Retinal pigment epithelial cell (primary cell): ENCODE measurements around the gene FNDC3B.

ENCODE experiments used
- DNase-seq: peaks from one replicate; pipeline ENCODE4 v3.0.0-alpha.2; 2010; ENCODE audit warnings: low read depth
- H3K4me3 ChIP-seq: 2 replicates; pipeline ENCODE4 v1.5.1; 2011; ENCODE audit warnings: mild to moderate bottlenecking, low read length, control low read depth, moderate library complexity
- TF ChIP-seq, protein P1 (sequence below): conservative IDR thresholded peaks from 2 replicates; pipeline ENCODE4 v1.5.1; 2011; ENCODE audit warnings: low read depth, low read length, control low read depth, inconsistent platforms

Gene FNDC3B

GRCh38 chr3:172330413-172330812 is 291.0 kb downstream of the FNDC3B start:
- no peak for DNase-seq
- TF ChIP-seq, protein P1, sequence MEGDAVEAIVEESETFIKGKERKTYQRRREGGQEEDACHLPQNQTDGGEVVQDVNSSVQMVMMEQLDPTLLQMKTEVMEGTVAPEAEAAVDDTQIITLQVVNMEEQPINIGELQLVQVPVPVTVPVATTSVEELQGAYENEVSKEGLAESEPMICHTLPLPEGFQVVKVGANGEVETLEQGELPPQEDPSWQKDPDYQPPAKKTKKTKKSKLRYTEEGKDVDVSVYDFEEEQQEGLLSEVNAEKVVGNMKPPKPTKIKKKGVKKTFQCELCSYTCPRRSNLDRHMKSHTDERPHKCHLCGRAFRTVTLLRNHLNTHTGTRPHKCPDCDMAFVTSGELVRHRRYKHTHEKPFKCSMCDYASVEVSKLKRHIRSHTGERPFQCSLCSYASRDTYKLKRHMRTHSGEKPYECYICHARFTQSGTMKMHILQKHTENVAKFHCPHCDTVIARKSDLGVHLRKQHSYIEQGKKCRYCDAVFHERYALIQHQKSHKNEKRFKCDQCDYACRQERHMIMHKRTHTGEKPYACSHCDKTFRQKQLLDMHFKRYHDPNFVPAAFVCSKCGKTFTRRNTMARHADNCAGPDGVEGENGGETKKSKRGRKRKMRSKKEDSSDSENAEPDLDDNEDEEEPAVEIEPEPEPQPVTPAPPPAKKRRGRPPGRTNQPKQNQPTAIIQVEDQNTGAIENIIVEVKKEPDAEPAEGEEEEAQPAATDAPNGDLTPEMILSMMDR = no peak
- H3K4me3 ChIP-seq = no peak overlapping the region

- TF ChIP-seq, protein P1 = peak; percentile 96
- DNase-seq = no peak
- H3K4me3 ChIP-seq = no peak overlapping the region
These were observed 293.1 kb downstream of the FNDC3B start for GRCh38 chr3:172332256-172333041.

- DNase-seq = no peak
- TF ChIP-seq, protein P1 = no peak
These were observed 293.6 kb downstream of the FNDC3B start for GRCh38 chr3:172333042-172333377.

DNA sequence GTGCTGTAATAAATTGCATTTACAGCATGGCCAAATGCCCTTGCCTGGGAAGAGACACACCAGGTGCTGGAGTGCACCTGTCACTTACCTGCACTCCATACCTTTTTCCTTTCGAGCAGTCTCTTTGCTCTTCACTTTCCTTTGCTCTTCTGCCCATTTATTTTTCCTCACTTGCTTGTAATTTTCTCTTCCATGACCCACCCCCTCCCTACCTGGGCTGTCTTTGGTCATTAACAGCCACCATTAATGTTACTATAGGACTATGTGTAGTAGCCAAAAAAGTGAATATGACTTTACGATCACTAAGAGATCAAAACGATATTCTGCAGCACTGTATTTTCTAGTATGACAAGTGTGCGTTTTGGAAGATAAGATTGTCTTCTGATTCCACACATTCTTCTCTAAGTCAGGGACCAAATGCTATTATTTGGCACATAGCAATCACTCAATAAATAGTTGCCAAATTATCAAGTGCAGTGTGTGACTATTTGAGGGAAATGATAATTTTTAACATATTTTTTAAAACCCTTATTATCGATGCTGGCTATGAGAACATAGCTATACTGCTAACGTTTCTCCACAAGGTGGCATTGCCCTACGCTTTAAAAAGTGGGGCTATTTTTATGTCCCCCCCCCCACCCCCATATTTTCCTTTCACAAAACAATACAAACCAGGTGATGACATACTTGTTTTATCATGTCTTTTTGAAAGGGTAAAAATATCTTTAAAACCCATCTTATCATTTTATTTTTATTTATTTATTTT is 294.5 kb downstream of the FNDC3B start:
- no peak for DNase-seq
- TF ChIP-seq, protein P1 = peak; percentile 35
- no peak overlapping the region for H3K4me3 ChIP-seq

More at GRCh38 chr3:172333042-172333377, 293.6 kb downstream of the FNDC3B start:
- H3K4me3 ChIP-seq = no peak overlapping the region

DNA sequence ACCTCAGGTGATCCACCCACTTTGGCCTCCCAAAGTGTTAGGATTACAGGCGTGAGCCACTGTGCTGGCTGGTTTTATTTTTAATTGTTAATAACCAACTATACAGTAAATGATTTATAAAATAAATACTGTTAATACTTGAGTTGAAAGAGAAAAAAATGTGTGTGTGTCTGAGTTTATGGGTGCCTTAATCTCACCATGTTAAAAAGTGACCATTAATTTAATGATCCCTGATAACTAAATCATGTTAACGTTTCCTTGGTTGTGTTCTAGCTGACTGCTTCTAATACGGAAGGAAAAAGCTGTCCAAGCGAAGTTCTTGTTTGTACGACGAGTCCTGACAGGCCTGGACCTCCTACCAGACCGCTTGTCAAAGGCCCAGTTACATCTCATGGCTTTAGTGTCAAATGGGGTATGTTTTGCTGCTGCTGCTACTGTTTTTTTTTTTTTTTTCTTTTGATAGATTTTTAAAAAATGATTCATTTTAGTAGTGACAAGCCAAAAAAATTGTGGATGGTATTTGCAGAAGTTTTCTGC is 295.4 kb downstream of the FNDC3B start:
- DNase-seq = no peak

DNA sequence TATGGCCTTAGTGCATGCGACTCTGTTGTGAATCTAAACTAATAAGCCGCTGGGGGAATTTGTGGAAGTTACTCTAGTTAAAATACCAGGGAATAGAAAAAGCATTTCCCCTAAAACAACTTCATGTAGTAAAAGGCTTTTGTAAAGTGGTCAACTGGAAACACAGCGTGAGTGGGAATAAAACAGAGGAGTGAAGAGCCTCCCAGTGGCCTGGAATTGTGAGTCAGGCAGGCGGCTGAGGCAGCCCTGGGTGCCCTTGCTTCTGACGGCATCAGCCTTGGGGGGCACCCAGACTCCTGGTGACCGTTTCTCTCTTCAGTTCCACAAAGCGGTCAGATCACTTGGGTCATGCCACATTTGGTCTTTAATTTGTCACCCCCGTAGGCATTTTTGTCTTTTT is 300.5 kb downstream of the FNDC3B start:
- H3K4me3 ChIP-seq = no peak overlapping the region
- TF ChIP-seq, protein P1 = no peak
- DNase-seq = no peak

More for the DNA sequence above, 295.4 kb downstream of the FNDC3B start:
- TF ChIP-seq, protein P1 = no peak
- H3K4me3 ChIP-seq = no peak overlapping the region
